ENCODE data around the gene ELL3.
A peak's percentile ranks its signal among the peaks of the same experiment; 100 is the strongest.
"Not testable (repeated sequence)": the region's sequence is repeated elsewhere in the genome, so short reads cannot be mapped to it uniquely, and the experiment has no call there.

The ELL3 gene

GRCh38 chr15:43746245-43746902 is 30.4 kb downstream of the ELL3 start, which contains the start of gene PDIA3:
Gene PDIA3, plus strand, starts transcription at chr15:43746438. Its CDS starts 102 bp downstream, at chr15:43746540.
- peak; percentile 90 for DNase-seq
- WGBS, result under 1% methylated on average over 83 of the region's 84 CpGs
- peak within 1 kb of the TSS; percentile 92 for H3K9ac ChIP-seq (ENCODE audit: low read length)

DNA sequence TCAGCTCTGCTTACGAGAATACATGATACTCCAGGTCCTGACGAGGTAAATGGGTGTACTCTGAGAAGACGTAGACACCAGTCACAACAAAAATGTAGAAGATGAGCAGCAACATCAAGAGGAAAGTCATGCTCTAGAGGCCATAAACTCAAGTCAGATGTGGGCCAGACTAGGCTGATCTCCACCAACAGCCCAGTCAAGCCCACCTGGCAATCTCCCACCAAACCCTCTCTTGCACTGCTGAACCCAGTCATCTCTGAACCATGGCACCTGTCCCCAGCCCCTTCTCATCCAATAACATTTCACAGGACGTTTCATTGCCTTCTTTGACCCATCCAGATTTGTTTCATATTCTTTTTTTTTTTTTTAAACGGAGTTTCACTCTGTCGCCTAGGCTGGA is 41.4 kb downstream of the ELL3 start:
- H3K4me1 ChIP-seq (ENCODE audit: control insufficient read depth, insufficient read depth, low read depth, low read length), result no peaks in the 10 kb centered on the region
- H3K23ac ChIP-seq (ENCODE audit: low read length in 2 of 2), result no peak overlapping the region
- H2BK5ac ChIP-seq (ENCODE audit: low read depth, low read length, poor library complexity, severe bottlenecking), result no peak overlapping the region
- H3K36me3 ChIP-seq (ENCODE audit: control insufficient read depth in 1 of 2, insufficient read depth in 2 of 2, low read depth in 1 of 2, low read length in 2 of 2), result no peaks in the 10 kb centered on the region
- H2BK12ac ChIP-seq (ENCODE audit: low read length in 2 of 2), result no peak overlapping the region
- no peak overlapping the region for H3K4ac ChIP-seq (ENCODE audit: low read depth in 1 of 2, low read length in 2 of 2)
- no peaks in the 10 kb centered on the region for H3K79me1 ChIP-seq (replicated peaks; ENCODE audit: low read length, poor library complexity, severe bottlenecking)
- H4K8ac ChIP-seq (ENCODE audit: low read length), result no peak overlapping the region
- no peak overlapping the region for H2AK5ac ChIP-seq (ENCODE audit: low read length, severe bottlenecking)
- H2BK120ac ChIP-seq (ENCODE audit: low read depth, low read length), result no peak overlapping the region
- no peak overlapping the region for H3K14ac ChIP-seq (ENCODE audit: low read length in 2 of 2)
- no peak overlapping the region for H3K9ac ChIP-seq (ENCODE audit: low read length)
- H4K91ac ChIP-seq (ENCODE audit: low read length), result no peak overlapping the region
- no peak overlapping the region for H3K4me3 ChIP-seq (ENCODE audit: insufficient read depth in 1 of 2, low read depth in 1 of 2, low read length in 2 of 2)
- H3K9me3 ChIP-seq (ENCODE audit: control insufficient read depth, low read length), result no peaks in the 10 kb centered on the region
- no peak overlapping the region for H2AFZ ChIP-seq (ENCODE audit: low read depth, low read length)
- DNase-seq, result no peak
- H3K18ac ChIP-seq (ENCODE audit: low read depth in 1 of 2, low read length in 2 of 2), result no peak overlapping the region
- no peak overlapping the region for H3K27ac ChIP-seq (ENCODE audit: low read length, poor library complexity, severe bottlenecking)
- H3K4me2 ChIP-seq (ENCODE audit: low read length, poor library complexity, severe bottlenecking), result no peak overlapping the region
- no peak overlapping the region for H2BK15ac ChIP-seq (ENCODE audit: low read depth, poor library complexity, severe bottlenecking)
- 70% methylated on average over 6 of the region's 6 CpGs for WGBS
- H3K27me3 ChIP-seq (ENCODE audit: control insufficient read depth in 1 of 2, insufficient read depth in 1 of 2, low read length in 2 of 2), result no peaks in the 10 kb centered on the region

More at GRCh38 chr15:43746245-43746902, 30.4 kb downstream of the ELL3 start, which contains the start of gene PDIA3:
- H3K4ac ChIP-seq (ENCODE audit: low read depth in 1 of 2, low read length in 2 of 2), result peak within 1 kb of the TSS; percentile 79 to 94
- not testable (repeated sequence) for H2AK5ac ChIP-seq (ENCODE audit: low read length, severe bottlenecking); H3K27me3 ChIP-seq (ENCODE audit: control insufficient read depth in 1 of 2, insufficient read depth in 1 of 2, low read length in 2 of 2); H3K79me1 ChIP-seq (replicated peaks; ENCODE audit: low read length, poor library complexity, severe bottlenecking); H2BK12ac ChIP-seq (ENCODE audit: low read length in 2 of 2); H2BK5ac ChIP-seq (ENCODE audit: low read depth, low read length, poor library complexity, severe bottlenecking); H3K36me3 ChIP-seq (ENCODE audit: control insufficient read depth in 1 of 2, insufficient read depth in 2 of 2, low read depth in 1 of 2, low read length in 2 of 2); H3K9me3 ChIP-seq (ENCODE audit: control insufficient read depth, low read length)
- peak within 1 kb of the TSS; percentile 90 for H4K8ac ChIP-seq (ENCODE audit: low read length)
- peak within 1 kb of the TSS in 1 of 2 experiments; percentile 57 for H3K23ac ChIP-seq (ENCODE audit: low read length in 2 of 2)
- H3K4me1 ChIP-seq (ENCODE audit: control insufficient read depth, insufficient read depth, low read depth, low read length), result peaks cover 11% of the 10 kb centered on the region
- peak within 1 kb of the TSS; percentile 85 to 89 for H3K4me3 ChIP-seq (ENCODE audit: insufficient read depth in 1 of 2, low read depth in 1 of 2, low read length in 2 of 2)
- H2AFZ ChIP-seq (ENCODE audit: low read depth, low read length), result peak within 1 kb of the TSS; percentile 67
- H2BK15ac ChIP-seq (ENCODE audit: low read depth, poor library complexity, severe bottlenecking), result peak within 1 kb of the TSS; percentile 97
- peak within 1 kb of the TSS; percentile 74 for H3K27ac ChIP-seq (ENCODE audit: low read length, poor library complexity, severe bottlenecking)
- peak within 1 kb of the TSS; percentile 89 for H4K91ac ChIP-seq (ENCODE audit: low read length)
- H3K18ac ChIP-seq (ENCODE audit: low read depth in 1 of 2, low read length in 2 of 2), result peak within 1 kb of the TSS; percentile 88 to 91
- H3K14ac ChIP-seq (ENCODE audit: low read length in 2 of 2), result peak within 1 kb of the TSS; percentile 61 to 74
- H3K4me2 ChIP-seq (ENCODE audit: low read length, poor library complexity, severe bottlenecking), result peak within 1 kb of the TSS; percentile 80
- H2BK120ac ChIP-seq (ENCODE audit: low read depth, low read length), result peak within 1 kb of the TSS; percentile 73

DNA sequence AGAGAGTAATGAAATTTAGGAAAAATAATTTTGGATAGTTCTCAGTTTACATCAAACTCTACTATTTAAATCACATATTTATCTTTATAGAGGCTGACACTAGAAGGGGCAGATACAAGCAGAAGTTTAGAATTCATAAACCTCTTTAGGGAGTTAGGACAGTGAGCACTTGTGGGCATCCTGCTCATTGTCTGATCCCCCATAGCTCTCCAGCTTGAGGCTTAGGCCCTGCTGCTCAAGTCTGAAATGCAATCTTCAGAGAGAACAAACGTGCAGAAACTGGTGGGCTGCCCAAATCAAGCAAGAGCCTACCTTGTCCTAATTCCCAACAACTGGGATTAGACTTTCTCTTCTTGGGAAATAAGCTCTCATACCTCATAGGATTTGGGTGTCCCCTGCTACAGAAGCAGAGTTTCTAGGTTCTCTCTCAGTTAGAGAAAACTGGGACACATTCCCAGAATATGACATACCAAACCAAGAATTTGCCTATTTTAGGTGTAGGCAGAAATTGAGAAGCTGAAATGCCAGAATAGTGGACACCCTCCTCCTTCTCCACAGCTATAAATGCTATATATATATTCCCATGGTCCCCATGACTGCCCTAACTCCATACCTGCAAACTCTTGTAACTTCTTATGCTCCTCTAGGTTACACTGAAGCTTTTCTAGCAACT is 48.6 kb downstream of the ELL3 start:
- H4K91ac ChIP-seq (ENCODE audit: low read length); H2AK5ac ChIP-seq (ENCODE audit: low read length, severe bottlenecking); H3K4me3 ChIP-seq (ENCODE audit: insufficient read depth in 1 of 2, low read depth in 1 of 2, low read length in 2 of 2); H3K23ac ChIP-seq (ENCODE audit: low read length in 2 of 2); H3K27me3 ChIP-seq (ENCODE audit: control insufficient read depth in 1 of 2, insufficient read depth in 1 of 2, low read length in 2 of 2); H3K9me3 ChIP-seq (ENCODE audit: control insufficient read depth, low read length); H3K36me3 ChIP-seq (ENCODE audit: control insufficient read depth in 1 of 2, insufficient read depth in 2 of 2, low read depth in 1 of 2, low read length in 2 of 2); H2BK120ac ChIP-seq (ENCODE audit: low read depth, low read length); H3K79me1 ChIP-seq (replicated peaks; ENCODE audit: low read length, poor library complexity, severe bottlenecking); H2BK15ac ChIP-seq (ENCODE audit: low read depth, poor library complexity, severe bottlenecking); H3K27ac ChIP-seq (ENCODE audit: low read length, poor library complexity, severe bottlenecking); H2BK5ac ChIP-seq (ENCODE audit: low read depth, low read length, poor library complexity, severe bottlenecking); H3K4me2 ChIP-seq (ENCODE audit: low read length, poor library complexity, severe bottlenecking); H3K14ac ChIP-seq (ENCODE audit: low read length in 2 of 2); H3K4me1 ChIP-seq (ENCODE audit: control insufficient read depth, insufficient read depth, low read depth, low read length); H3K9ac ChIP-seq (ENCODE audit: low read length); H4K8ac ChIP-seq (ENCODE audit: low read length); H2BK12ac ChIP-seq (ENCODE audit: low read length in 2 of 2); H2AFZ ChIP-seq (ENCODE audit: low read depth, low read length); H3K4ac ChIP-seq (ENCODE audit: low read depth in 1 of 2, low read length in 2 of 2); H3K18ac ChIP-seq (ENCODE audit: low read depth in 1 of 2, low read length in 2 of 2); DNase-seq: not testable (repeated sequence)
- WGBS, result 33% methylated on average over 1 of the region's 1 CpG

GRCh38 chr15:43726306-43726705 is 50.5 kb downstream of the ELL3 start:
- H3K27me3 ChIP-seq (ENCODE audit: control insufficient read depth in 1 of 2, insufficient read depth in 1 of 2, low read length in 2 of 2); H2BK120ac ChIP-seq (ENCODE audit: low read depth, low read length); H2AK5ac ChIP-seq (ENCODE audit: low read length, severe bottlenecking); H3K36me3 ChIP-seq (ENCODE audit: control insufficient read depth in 1 of 2, insufficient read depth in 2 of 2, low read depth in 1 of 2, low read length in 2 of 2); H3K9ac ChIP-seq (ENCODE audit: low read length); H3K4me1 ChIP-seq (ENCODE audit: control insufficient read depth, insufficient read depth, low read depth, low read length); H3K14ac ChIP-seq (ENCODE audit: low read length in 2 of 2); H2BK5ac ChIP-seq (ENCODE audit: low read depth, low read length, poor library complexity, severe bottlenecking); H2BK12ac ChIP-seq (ENCODE audit: low read length in 2 of 2); H2AFZ ChIP-seq (ENCODE audit: low read depth, low read length); H3K4me2 ChIP-seq (ENCODE audit: low read length, poor library complexity, severe bottlenecking); H3K4me3 ChIP-seq (ENCODE audit: insufficient read depth in 1 of 2, low read depth in 1 of 2, low read length in 2 of 2); H3K79me1 ChIP-seq (replicated peaks; ENCODE audit: low read length, poor library complexity, severe bottlenecking); H4K91ac ChIP-seq (ENCODE audit: low read length); H3K9me3 ChIP-seq (ENCODE audit: control insufficient read depth, low read length); DNase-seq; H4K8ac ChIP-seq (ENCODE audit: low read length); H3K18ac ChIP-seq (ENCODE audit: low read depth in 1 of 2, low read length in 2 of 2); H3K27ac ChIP-seq (ENCODE audit: low read length, poor library complexity, severe bottlenecking); H3K4ac ChIP-seq (ENCODE audit: low read depth in 1 of 2, low read length in 2 of 2); H2BK15ac ChIP-seq (ENCODE audit: low read depth, poor library complexity, severe bottlenecking); H3K23ac ChIP-seq (ENCODE audit: low read length in 2 of 2): not testable (repeated sequence)
- 92% methylated on average over 1 of the region's 1 CpG for WGBS

Measured in mesenchymal stem cell (in vitro differentiated cells and primary cell).